ENCODE data around the gene TREML1.

DNA sequence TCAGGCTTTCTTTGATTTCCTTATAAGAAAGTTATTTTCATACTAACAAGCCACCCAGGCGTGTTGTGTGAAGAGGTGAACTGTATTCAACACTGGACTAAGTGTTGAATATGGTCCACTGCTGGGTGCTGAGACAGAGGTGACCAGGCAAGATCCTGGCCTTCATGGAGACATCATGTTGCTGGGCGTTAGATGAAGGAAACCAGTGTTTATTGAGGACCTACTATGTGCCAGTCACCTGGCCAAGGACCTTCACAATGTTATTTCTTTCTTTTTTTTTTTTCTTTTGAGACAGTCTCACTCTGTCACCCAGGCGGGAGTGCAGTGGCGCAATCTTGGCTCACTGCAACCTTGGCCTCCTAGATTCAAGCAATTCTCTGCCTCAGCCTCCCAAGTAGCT, 1.9 kb upstream of the TREML1 start:
- no peak for TF ChIP-seq CTCF (IDR thresholded peaks at IDR 0.05)
- no peak for TF ChIP-seq POLR2A (IDR thresholded peaks at IDR 0.05)

Measured in esophagus squamous epithelium (tissue), 4 donors.